IPS DF 6.9 (cell line): Measurements from ENCODE around the gene P2RY8.
"Not testable (repeated sequence)": the region's sequence is repeated elsewhere in the genome, so short reads cannot be mapped to it uniquely, and the experiment has no call there.

ENCODE experiments used
- DNase-seq: peaks from one replicate; pipeline ENCODE4 v3.0.0-alpha.2; 2013; ENCODE audit warnings: low read depth, low spot score
- H3K27ac ChIP-seq: one replicate; pipeline ENCODE4 v1.5.1; 2013; ENCODE audit warnings: low read length, control low read depth
- H3K27me3 ChIP-seq: 2 replicates; pipeline ENCODE4 v1.6.1; 2013; ENCODE audit warnings: mild to moderate bottlenecking, low read length; ENCODE audit not compliant: control insufficient read depth, insufficient read depth
- H3K36me3 ChIP-seq: 2 replicates; pipeline ENCODE4 v1.6.1; 2013; ENCODE audit warnings: low read length; ENCODE audit not compliant: control insufficient read depth, insufficient read depth
- H3K4me1 ChIP-seq: 2 replicates; pipeline ENCODE4 v1.6.1; 2013; ENCODE audit warnings: low read length; ENCODE audit not compliant: control insufficient read depth, insufficient read depth
- H3K4me3 ChIP-seq: 2 replicates; pipeline ENCODE4 v1.5.1; 2013; ENCODE audit warnings: mild to moderate bottlenecking, low read length
- H3K9me3 ChIP-seq: 2 replicates; pipeline ENCODE4 v1.6.1; 2013; ENCODE audit warnings: low read length, inconsistent platforms; ENCODE audit not compliant: control insufficient read depth, insufficient read depth
- WGBS: extraction: QIAGEN DNeasy Blood & Tissue Kit; methylation state at CpG from one replicate; pipeline ENCODE4 v1.1.7; 2013; ENCODE audit warnings: mixed read lengths, missing lambda C conversion rate; ENCODE audit not compliant: insufficient read length, insufficient coverage; 5-methylcytosine and 5-hydroxymethylcytosine counted together

Gene P2RY8

DNA sequence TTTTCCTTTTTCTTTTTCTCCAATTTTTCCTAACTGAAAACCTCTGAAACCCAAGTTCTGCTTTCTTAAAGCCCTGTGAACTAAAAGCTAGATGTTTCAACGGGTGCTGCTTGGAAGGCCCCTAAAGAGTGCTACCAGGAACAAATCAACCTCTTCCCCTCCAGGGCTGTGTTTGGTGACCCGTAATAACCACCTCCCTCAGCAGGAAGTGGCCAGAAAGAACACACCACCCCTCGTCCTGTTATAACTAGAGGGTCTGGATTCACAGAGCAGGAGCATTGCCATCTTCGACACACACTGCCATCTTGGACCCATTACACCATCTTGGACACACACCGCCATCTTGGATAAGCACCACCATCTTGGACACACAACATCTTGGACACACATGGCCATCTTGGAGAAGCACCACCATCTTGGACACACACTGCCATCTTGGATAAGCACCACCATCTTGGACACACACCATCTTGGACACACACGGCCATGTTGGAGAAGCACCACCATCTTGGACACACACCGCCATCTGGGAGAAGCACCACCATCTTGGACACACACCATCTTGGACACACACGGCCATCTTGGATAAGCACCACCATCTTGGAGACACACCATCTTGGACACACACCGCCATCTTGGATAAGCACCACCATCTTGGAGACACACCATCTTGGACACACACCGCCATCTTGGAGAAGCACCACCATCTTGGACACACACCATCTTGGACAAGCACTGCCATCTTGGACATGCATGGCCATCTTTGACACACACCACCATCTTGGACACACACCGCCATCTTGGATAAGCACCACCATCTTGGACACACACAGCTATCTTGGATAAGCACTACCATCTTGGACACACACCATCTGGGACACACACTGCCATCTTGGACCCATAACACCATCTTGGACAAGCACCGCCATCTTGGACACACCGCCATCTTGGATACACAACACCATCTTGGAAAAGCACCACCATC, 89.7 kb downstream of the P2RY8 start:
- H3K9me3 ChIP-seq, H3K4me3 ChIP-seq, H3K27me3 ChIP-seq, H3K27ac ChIP-seq, DNase-seq, H3K4me1 ChIP-seq: not testable (repeated sequence)
- H3K36me3 ChIP-seq, result peaks cover 14% of the 10 kb centered on the region; the same call in 1 of the 2 replicates
- WGBS, result no CpG with 5 or more reads among the region's 13 CpGs

DNA sequence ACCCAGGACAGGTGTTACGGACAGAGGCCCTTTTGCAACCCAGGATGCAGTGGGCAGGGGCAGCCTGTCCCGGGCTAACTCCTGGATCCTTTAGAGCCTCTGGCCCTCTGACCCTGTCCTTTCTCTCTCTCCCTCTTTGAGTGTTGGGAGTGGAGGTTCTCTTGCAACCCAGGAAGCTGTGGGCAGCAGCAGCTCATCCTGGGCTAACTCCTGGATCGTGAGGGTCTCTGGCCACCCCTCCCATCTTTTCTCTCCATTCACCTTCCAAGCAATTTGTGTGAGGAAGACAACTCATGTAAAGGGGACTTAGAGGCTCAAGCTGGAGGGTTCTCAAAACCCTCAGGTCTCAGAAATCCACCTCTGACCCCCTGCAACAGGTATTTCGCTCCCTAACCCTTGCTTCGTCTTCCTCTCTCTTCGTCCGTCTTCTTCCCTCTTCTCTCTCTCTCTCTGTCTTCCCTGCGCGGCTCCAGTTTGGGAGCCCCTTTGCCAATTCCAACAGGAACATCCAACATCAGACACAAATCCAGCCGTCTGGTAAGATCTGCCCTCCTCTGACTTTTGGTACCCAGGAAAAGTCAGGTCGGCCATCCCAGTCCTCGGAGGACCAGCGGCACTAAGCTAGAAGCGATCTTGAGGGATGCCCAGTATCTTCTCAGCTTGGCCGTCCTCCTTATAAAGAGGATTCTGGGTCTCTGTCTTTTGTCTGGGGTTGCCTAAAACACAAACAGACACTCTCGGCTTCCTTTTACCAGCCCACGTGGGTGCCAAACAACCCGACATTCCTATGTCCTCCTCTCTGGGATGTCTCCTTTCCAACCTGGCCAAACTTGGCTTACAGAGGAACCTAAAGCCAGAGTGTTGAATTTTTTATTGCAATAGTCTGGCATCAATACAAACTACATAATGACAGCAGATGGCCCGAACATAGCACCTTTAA, 92.2 kb downstream of the P2RY8 start:
- Histone ChIP-seq H3K4me1 (peaks cover 2% of the 10 kb centered on the region; the same call in 1 of the 2 replicates), H3K9me3 (no peaks in the 10 kb centered on the region), H3K36me3 (peaks cover 14% of the 10 kb centered on the region; the same call in 1 of the 2 replicates), H3K27ac (no peak overlapping the region), H3K27me3 (no peaks in the 10 kb centered on the region), H3K4me3 (no peak overlapping the region)
- no CpG with 5 or more reads among the region's 19 CpGs for WGBS
- DNase-seq, result no peak

DNA sequence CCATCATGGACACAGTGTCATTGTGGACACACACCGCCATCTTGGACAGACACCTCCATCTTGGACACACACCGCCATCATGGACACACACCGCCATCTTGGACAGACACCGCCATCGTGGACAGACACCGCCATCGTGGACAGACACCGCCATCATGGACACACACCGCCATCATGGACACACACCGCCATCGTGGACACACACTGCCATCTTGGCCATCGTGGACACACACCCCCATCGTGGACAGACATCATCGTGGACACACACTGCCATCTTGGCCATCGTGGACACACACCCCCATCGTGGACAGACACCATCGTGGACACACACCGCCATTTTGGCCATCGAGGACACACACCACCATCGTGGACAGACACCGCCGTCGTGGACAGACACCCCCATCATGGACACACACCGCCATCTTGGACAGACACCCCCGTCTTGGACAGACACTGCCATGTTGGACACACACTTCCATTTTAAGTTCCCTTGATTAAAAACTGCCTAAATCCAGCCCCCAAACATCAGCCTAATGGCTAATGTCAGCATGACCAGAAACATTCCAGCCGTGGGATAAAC, 93.4 kb downstream of the P2RY8 start:
- Histone ChIP-seq H3K9me3 (no peaks in the 10 kb centered on the region), H3K4me1 (peaks cover 2% of the 10 kb centered on the region; the same call in 1 of the 2 replicates), H3K4me3 (no peak overlapping the region), H3K27me3 (no peaks in the 10 kb centered on the region), H3K36me3 (peaks cover 16% of the 10 kb centered on the region), H3K27ac (no peak overlapping the region)
- no CpG with 5 or more reads among the region's 26 CpGs for WGBS
- DNase-seq, result no peak

- H3K36me3 ChIP-seq, result peaks cover 15% of the 10 kb centered on the region; the same call in 1 of the 2 replicates
Observed at GRCh38 chrX:1442724-1443367, 94.1 kb downstream of the P2RY8 start.

DNA sequence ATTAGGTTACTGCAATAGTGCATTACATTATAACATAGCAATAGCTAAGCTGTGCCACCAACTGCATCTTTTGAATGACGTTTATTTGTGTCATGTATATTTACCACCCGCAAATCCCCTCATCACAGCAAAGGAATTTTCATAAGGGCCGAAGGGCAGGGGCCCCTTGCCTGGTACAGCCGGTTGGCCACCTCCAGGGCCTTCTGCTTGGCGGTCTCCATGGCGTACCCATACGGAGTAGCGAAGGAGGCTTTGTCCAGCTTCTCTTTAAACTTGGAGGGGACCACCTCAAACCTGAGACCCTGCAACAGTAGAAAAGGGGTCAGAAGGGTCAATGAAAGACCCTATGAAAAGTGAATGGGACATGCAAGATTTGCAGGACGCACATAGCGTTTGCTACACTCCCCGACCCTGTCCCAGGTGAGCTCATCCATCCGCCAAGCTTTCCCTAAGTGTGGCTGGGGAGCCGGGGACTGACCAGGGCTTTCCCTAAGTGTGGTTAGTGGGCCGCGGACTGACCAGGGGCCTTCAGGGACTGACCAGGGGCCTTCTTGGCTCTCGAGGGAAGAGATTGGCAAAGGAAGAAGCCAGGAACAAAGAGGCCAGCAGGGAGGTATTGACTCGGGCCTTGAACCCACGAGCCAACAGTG, 94.8 kb downstream of the P2RY8 start:
- H3K27ac ChIP-seq, result no peak overlapping the region
- H3K36me3 ChIP-seq, result peaks cover 13% of the 10 kb centered on the region
- DNase-seq, result no peak
- H3K4me3 ChIP-seq, result no peak overlapping the region
- peaks cover 2% of the 10 kb centered on the region; the same call in 1 of the 2 replicates for H3K4me1 ChIP-seq
- no peaks in the 10 kb centered on the region for H3K9me3 ChIP-seq
- no CpG with 5 or more reads among the region's 18 CpGs for WGBS
- H3K27me3 ChIP-seq, result no peaks in the 10 kb centered on the region

More at GRCh38 chrX:1442724-1443367, 94.1 kb downstream of the P2RY8 start:
- Histone ChIP-seq H3K9me3 (no peaks in the 10 kb centered on the region), H3K4me3 (no peak overlapping the region), H3K4me1 (peaks cover 2% of the 10 kb centered on the region; the same call in 1 of the 2 replicates), H3K27ac (no peak overlapping the region), H3K27me3 (no peaks in the 10 kb centered on the region)
- WGBS, result no CpG with 5 or more reads among the region's 38 CpGs
- no peak for DNase-seq

DNA sequence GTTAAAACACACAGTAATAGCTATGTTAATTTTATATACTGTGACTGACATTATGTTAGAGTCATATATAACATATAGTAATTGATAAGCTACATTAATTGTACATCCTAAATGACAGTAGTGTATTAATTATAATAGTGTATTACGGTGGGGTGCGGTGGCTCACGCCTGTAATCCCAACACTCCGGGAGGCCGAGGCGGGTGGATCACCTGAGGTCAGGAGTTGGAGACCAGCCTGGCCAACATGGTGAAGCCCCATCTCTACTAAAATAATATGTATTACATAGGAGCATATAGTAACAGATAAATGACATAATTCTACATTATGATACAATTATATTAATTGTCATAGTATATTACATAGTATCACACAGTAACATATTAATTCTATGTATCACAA, 96.5 kb downstream of the P2RY8 start:
- Histone ChIP-seq H3K36me3 (peaks cover 18% of the 10 kb centered on the region), H3K27me3 (no peaks in the 10 kb centered on the region), H3K4me1 (peaks cover 2% of the 10 kb centered on the region; the same call in 1 of the 2 replicates), H3K4me3 (no peak overlapping the region), H3K9me3 (no peaks in the 10 kb centered on the region), H3K27ac (no peak overlapping the region)
- DNase-seq, result no peak
- WGBS, result no CpG with 5 or more reads among the region's 6 CpGs

GRCh38 chrX:1435241-1435895, 101.6 kb downstream of the P2RY8 start:
- Histone ChIP-seq H3K4me1 (0 out of 2 replicates have a peak, but pooled peaks cover 1% of the 10 kb centered on the region), H3K36me3 (peaks cover 28% of the 10 kb centered on the region), H3K4me3 (no peak overlapping the region), H3K27ac (no peak overlapping the region), H3K27me3 (no peaks in the 10 kb centered on the region), H3K9me3 (no peaks in the 10 kb centered on the region)
- no peak for DNase-seq
- whole genome bisulfite sequencing, result no CpG with 5 or more reads among the region's 20 CpGs

GRCh38 chrX:1434871-1435240, 102.1 kb downstream of the P2RY8 start:
- H3K4me1 ChIP-seq, result 0 out of 2 replicates have a peak, but pooled peaks cover 1% of the 10 kb centered on the region
- H3K4me3 ChIP-seq, result no peak overlapping the region
- peaks cover 28% of the 10 kb centered on the region for H3K36me3 ChIP-seq
- no CpG with 5 or more reads among the region's 22 CpGs for WGBS
- DNase-seq, result no peak
- H3K9me3 ChIP-seq, result no peaks in the 10 kb centered on the region
- H3K27me3 ChIP-seq, result no peaks in the 10 kb centered on the region
- no peak overlapping the region for H3K27ac ChIP-seq
